A673 (cell line): Measurements from ENCODE around the gene SPINK9. TPM values are rescaled to one million over a fixed set of nuclear protein-coding genes. Genes with fewer than 3 reads are reported as not detected.
A peak's percentile ranks its signal among the peaks of the same experiment; 100 is the strongest.

ENCODE experiments used
- Bru-seq: library from RNA; stranded (reverse); fragments of 400-500 nt; gene quantifications from one replicate; lab custom pipeline; 2021; lab: Mats Ljungman, UMichigan
- BruChase-seq, 2 experiments: library from RNA; stranded (reverse); fragments of 400-500 nt; gene quantifications; one replicate each; lab custom pipeline; 2021; lab: Mats Ljungman, UMichigan
- BruUV-seq: library from RNA; stranded (reverse); fragments of 400-500 nt; replicated peaks from 2 replicates; lab custom pipeline; 2021; lab: Mats Ljungman, UMichigan
- CTCF ChIA-PET: fragments of 300-600 bp; sonication (Branson Sonifier 250); formaldehyde crosslinking; loops from one replicate; lab custom pipeline; 2022; ENCODE audit warnings: antibody characterized with exemption; lab: Charles Lee
- POLR2A ChIA-PET: fragments of 300-600 bp; sonication (Branson Sonifier 250); formaldehyde crosslinking; loops from one replicate; lab custom pipeline; 2022; ENCODE audit warnings: antibody characterized with exemption; ENCODE audit not compliant: low non-redundant PET; lab: Charles Lee
- DNase-seq: peaks from one replicate; pipeline ENCODE4 v3.0.0-alpha.2; 2015; ENCODE audit warnings: low spot score
- H3K27ac ChIP-seq: fragments of 200-600 bp; sonication (generic); 2 replicates; pipeline ENCODE4 v1.5.1; 2016; ENCODE audit warnings: mixed run types, low read depth, mild to moderate bottlenecking, mixed read lengths, antibody characterized with exemption, low read length; ENCODE audit not compliant: poor library complexity, severe bottlenecking
- H3K27me3 ChIP-seq: fragments of 200-600 bp; sonication (generic); replicated peaks from 2 replicates; pipeline ENCODE4 v1.6.1; 2017; ENCODE audit warnings: mixed run types, low read depth, mild to moderate bottlenecking, mixed read lengths, antibody characterized with exemption, low read length; ENCODE audit not compliant: insufficient read depth, poor library complexity
- H3K36me3 ChIP-seq: fragments of 200-600 bp; sonication (generic); 2 replicates; pipeline ENCODE4 v1.6.1; 2016; ENCODE audit warnings: mixed run types, mild to moderate bottlenecking, mixed read lengths, antibody characterized with exemption, low read length; ENCODE audit not compliant: insufficient read depth, poor library complexity, severe bottlenecking
- H3K4me1 ChIP-seq: fragments of 200-600 bp; sonication (generic); 2 replicates; pipeline ENCODE4 v1.6.1; 2017; ENCODE audit warnings: mixed run types, mild to moderate bottlenecking, mixed read lengths, antibody characterized with exemption, low read length; ENCODE audit not compliant: insufficient read depth, poor library complexity, severe bottlenecking
- H3K4me3 ChIP-seq: fragments of 200-600 bp; sonication (generic); 2 replicates; pipeline ENCODE4 v1.5.1; 2016; ENCODE audit warnings: low read depth, mixed run types, mild to moderate bottlenecking, mixed read lengths, low read length; ENCODE audit not compliant: poor library complexity, severe bottlenecking
- H3K9me3 ChIP-seq: fragments of 200-600 bp; sonication (generic); 2 replicates; pipeline ENCODE4 v1.6.1; 2016; ENCODE audit warnings: mixed run types, low read depth, mild to moderate bottlenecking, mixed read lengths, antibody characterized with exemption, low read length; ENCODE audit not compliant: poor library complexity, severe bottlenecking
- CTCF ChIP-seq: fragments of 300-800, 200-600 bp; sonication (generic); conservative IDR thresholded peaks from 2 replicates; pipeline ENCODE4 v1.5.1; 2017; ENCODE audit warnings: low read depth, mild to moderate bottlenecking, antibody characterized with exemption, low read length, moderate library complexity, mixed read lengths
- EZH2 ChIP-seq: fragments of 200-600 bp; sonication (generic); IDR thresholded peaks from 2 replicates; pipeline ENCODE4 v1.6.1; 2017; ENCODE audit warnings: borderline replicate concordance, low read depth, mild to moderate bottlenecking, mixed read lengths, antibody characterized with exemption, low read length; ENCODE audit not compliant: poor library complexity, severe bottlenecking
- intact Hi-C: fragments of 100-400 bp; cut with micrococcal nuclease; formaldehyde crosslinking; loops from one replicate; pipeline ENCODE4 v1.10.0; 2022; ENCODE audit not compliant: unreplicated experiment
- long read RNA-seq: library from polyadenylated mRNA; stranded (forward); transcript quantifications from one replicate; pipeline ENCODE4 v2.0.0, GENCODE V29; 2022
- total RNA-seq: library from RNA; stranded (reverse); gene quantifications from 2 replicates; pipeline ENCODE4 v1.2.3, GENCODE V29; 2021

Gene SPINK9
- total RNA-seq (not detected in 2 replicates), Bru-seq, nascent RNA (percentile 2 among the genes with signal in this experiment), BruChase-seq, experiment 1, labeled RNA remaining after a 2-hour chase (not detected), BruChase-seq, experiment 2, labeled RNA remaining after a 6-hour chase (not detected)
- long read RNA-seq, result 0 reads

DNA sequence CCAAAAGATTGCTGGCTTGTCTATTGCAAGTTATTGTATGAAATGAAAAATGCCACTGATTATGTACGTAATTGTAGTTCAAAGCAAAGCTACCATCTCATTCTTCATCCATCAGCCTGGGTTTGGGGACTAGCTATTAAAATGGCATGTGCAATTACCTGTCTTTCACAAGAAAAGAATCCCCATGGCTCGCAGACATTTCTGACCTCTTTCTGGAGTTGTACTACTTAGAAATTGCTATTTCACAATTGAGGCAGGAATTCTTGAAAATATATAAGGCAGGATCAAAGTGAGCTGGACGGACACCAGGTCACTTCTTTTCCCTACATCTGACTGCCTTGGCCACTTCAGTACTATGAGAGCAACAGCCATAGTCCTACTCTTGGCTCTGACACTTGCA lies at the start of gene SPINK9:
TSS of gene SPINK9 (plus strand) at position 301 of the 400 bp plus-strand sequence. CDS start at position 356, 55 bp downstream.
- H3K9me3 ChIP-seq, result no peaks in the 10 kb centered on the region
- no TSS peak for BruUV-seq
- DNase-seq, result no peak
- POLR2A ChIA-PET, result no interaction called here
- TF ChIP-seq EZH2, result no peak
- TF ChIP-seq CTCF, result no peak
- no peak within 1 kb of the TSS for H3K4me3 ChIP-seq
- H3K36me3 ChIP-seq, result no peaks in the 10 kb centered on the region
- H3K27ac ChIP-seq, result no peak within 1 kb of the TSS
- CTCF ChIA-PET, result no interaction called here
- intact Hi-C loops, result no loop called here
- no peaks in the 10 kb centered on the region for H3K4me1 ChIP-seq
- H3K27me3 ChIP-seq, result no peaks in the 10 kb centered on the region

GRCh38 chr5:148290271-148291195 lies 44.8 kb upstream of the SPINK9 start:
- H3K27me3 ChIP-seq, result peaks cover 35% of the 10 kb centered on the region

More at GRCh38 chr5:148290271-148291195, 44.8 kb upstream of the SPINK9 start:
- H3K36me3 ChIP-seq, result no peaks in the 10 kb centered on the region
- TF ChIP-seq EZH2 (no peak), CTCF (peak; percentile 43)
- CTCF ChIA-PET, result interaction anchor here (1.5 kb wide), 1 partner anchor 440 kb away, joined by 16 read pairs; no protein-coding TSS in a partner anchor
- H3K9me3 ChIP-seq, result no peaks in the 10 kb centered on the region
- H3K4me1 ChIP-seq, result no peaks in the 10 kb centered on the region
- intact Hi-C loops, result loop anchor here (5.0 kb wide), 1 partner anchor 192 kb away; no protein-coding TSS in a partner anchor
- POLR2A ChIA-PET, result no interaction called here
- no peak overlapping the region for H3K27ac ChIP-seq
- H3K4me3 ChIP-seq, result no peak overlapping the region
- DNase-seq, result peak; percentile 13
- BruUV-seq, result no TSS peak
